DOHH2 (cell line): ENCODE measurements around the gene FADS3.

Source experiments
- H3F3A ChIP-seq: fragments of 200-600 bp; sonication (generic), shearing (Covaris generic); 2 replicates; pipeline ENCODE4 v1.6.0; 2016; ENCODE audit warnings: antibody characterized with exemption, mild to moderate bottlenecking; ENCODE audit not compliant: control insufficient read depth, insufficient read depth
- H3K27ac ChIP-seq: fragments of 200-600 bp; sonication (generic); 2 replicates; pipeline ENCODE4 v1.5.1; 2014; ENCODE audit warnings: low read depth, mild to moderate bottlenecking, low read length, moderate library complexity
- H3K27me3 ChIP-seq: fragments of 200-600 bp; sonication (generic); 2 replicates; pipeline ENCODE4 v1.6.1; 2014; ENCODE audit warnings: mild to moderate bottlenecking, low read length, mixed read lengths; ENCODE audit not compliant: control insufficient read depth
- H3K36me3 ChIP-seq: fragments of 200-600 bp; sonication (generic); 2 replicates; pipeline ENCODE4 v1.6.1; 2014; ENCODE audit warnings: mild to moderate bottlenecking, low read length, moderate library complexity, mixed read lengths; ENCODE audit not compliant: control insufficient read depth
- H3K4me1 ChIP-seq: fragments of 200-600 bp; sonication (generic); 2 replicates; pipeline ENCODE4 v1.6.1; 2014; ENCODE audit warnings: mild to moderate bottlenecking, low read length, mixed read lengths; ENCODE audit not compliant: control insufficient read depth
- H3K4me2 ChIP-seq: fragments of 200-600 bp; sonication (generic); 2 replicates; pipeline ENCODE4 v1.6.0; 2014; ENCODE audit warnings: mild to moderate bottlenecking, low read length, moderate library complexity
- H3K4me3 ChIP-seq: fragments of 200-600 bp; sonication (generic); 2 replicates; pipeline ENCODE4 v1.5.1; 2014; ENCODE audit warnings: mild to moderate bottlenecking, low read length, mixed read lengths
- H3K79me2 ChIP-seq: fragments of 200-600 bp; sonication (generic); 2 replicates; pipeline ENCODE4 v1.6.1; 2014; ENCODE audit warnings: mild to moderate bottlenecking, low read length, mixed read lengths; ENCODE audit not compliant: control insufficient read depth
- H3K9me2 ChIP-seq: fragments of 200-600 bp; sonication (generic); replicated peaks from 2 replicates; pipeline ENCODE4 v1.6.1; 2014; ENCODE audit warnings: mild to moderate bottlenecking, low read length, mixed read lengths; ENCODE audit not compliant: control insufficient read depth
- H3K9me3 ChIP-seq: fragments of 200-600 bp; sonication (generic); 2 replicates; pipeline ENCODE4 v1.6.1; 2014; ENCODE audit warnings: antibody characterized with exemption, low read length, mixed read lengths; ENCODE audit not compliant: control insufficient read depth, insufficient read depth
- H4K20me1 ChIP-seq: fragments of 200-600 bp; sonication (generic); 2 replicates; pipeline ENCODE4 v1.6.0; 2014; ENCODE audit warnings: low read depth, mild to moderate bottlenecking, antibody characterized with exemption, low read length, moderate library complexity; ENCODE audit not compliant: control insufficient read depth, insufficient read depth
- EZH2phosphoT487 ChIP-seq: fragments of 200-600 bp; sonication (generic); IDR thresholded peaks from 2 replicates; pipeline ENCODE4 v1.6.1; 2017; ENCODE audit warnings: borderline replicate concordance, mild to moderate bottlenecking, antibody characterized with exemption, low read length, moderate library complexity, mixed read lengths
- TF ChIP-seq, protein P1 (sequence below): fragments of 200-600 bp; sonication (generic); IDR thresholded peaks from one replicate; pipeline ENCODE4 v1.5.1; 2014; ENCODE audit warnings: antibody characterized with exemption, mild to moderate bottlenecking, low read depth, low read length; ENCODE audit not compliant: poor library complexity, severe bottlenecking

FADS3 gene

DNA sequence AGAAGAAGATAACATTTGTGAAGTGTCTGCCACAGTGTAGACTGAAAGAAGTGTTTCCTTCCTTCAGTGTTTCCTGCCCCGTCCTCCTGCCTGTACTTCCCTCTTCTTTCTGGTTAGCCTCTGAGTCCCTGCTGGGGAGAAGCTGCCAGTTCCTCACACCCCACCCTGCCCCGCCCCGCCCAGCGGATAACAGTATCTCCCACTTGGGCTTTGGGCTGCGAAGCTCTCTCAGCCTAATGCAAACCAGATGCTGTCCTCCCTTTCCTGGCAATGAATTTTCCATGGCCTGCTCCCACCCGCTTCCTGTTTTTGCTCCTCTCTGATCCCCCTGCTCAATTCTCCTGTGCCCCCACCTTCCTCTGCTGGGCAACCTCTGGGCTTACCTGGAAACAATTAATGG is 31.2 kb upstream of the FADS3 start:
- H3K27ac ChIP-seq: no peak overlapping the region

DNA sequence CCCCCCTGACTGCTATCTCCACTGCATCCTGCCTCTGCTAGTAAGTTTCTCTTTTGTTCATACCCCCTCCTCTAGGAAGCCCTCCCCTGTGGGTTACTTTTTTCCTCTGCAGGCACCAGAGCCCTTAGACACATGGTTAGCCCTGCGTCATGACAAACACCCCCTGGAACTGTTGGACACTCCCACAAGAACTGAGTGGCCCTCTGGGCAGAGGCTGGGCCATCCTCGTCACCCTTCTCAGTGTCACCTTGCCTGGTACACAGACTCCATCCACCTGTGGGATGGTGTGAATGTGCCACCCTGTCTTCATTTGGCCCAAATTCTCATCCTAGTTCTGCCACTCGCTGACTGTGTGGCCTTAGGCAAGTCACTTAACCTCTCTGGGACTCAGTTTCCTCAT is 30.1 kb upstream of the FADS3 start:
- Histone ChIP-seq H3K4me2 (no peak overlapping the region), H3K27me3 (peaks cover 24% of the 10 kb centered on the region), H3K9me2 (no peaks in the 10 kb centered on the region)

More for the DNA sequence above, 31.2 kb upstream of the FADS3 start:
- no peaks in the 10 kb centered on the region for H3K9me3 ChIP-seq
- no peak overlapping the region for H3K4me2 ChIP-seq
- no peaks in the 10 kb centered on the region for H3K4me1 ChIP-seq
- no peaks in the 10 kb centered on the region for H3F3A ChIP-seq
- no peaks in the 10 kb centered on the region for H3K36me3 ChIP-seq
- H3K27me3 ChIP-seq: peaks cover 27% of the 10 kb centered on the region
- no peaks in the 10 kb centered on the region for H4K20me1 ChIP-seq
- H3K9me2 ChIP-seq: no peaks in the 10 kb centered on the region
- TF ChIP-seq EZH2phosphoT487: no peak
- TF ChIP-seq, protein P1, sequence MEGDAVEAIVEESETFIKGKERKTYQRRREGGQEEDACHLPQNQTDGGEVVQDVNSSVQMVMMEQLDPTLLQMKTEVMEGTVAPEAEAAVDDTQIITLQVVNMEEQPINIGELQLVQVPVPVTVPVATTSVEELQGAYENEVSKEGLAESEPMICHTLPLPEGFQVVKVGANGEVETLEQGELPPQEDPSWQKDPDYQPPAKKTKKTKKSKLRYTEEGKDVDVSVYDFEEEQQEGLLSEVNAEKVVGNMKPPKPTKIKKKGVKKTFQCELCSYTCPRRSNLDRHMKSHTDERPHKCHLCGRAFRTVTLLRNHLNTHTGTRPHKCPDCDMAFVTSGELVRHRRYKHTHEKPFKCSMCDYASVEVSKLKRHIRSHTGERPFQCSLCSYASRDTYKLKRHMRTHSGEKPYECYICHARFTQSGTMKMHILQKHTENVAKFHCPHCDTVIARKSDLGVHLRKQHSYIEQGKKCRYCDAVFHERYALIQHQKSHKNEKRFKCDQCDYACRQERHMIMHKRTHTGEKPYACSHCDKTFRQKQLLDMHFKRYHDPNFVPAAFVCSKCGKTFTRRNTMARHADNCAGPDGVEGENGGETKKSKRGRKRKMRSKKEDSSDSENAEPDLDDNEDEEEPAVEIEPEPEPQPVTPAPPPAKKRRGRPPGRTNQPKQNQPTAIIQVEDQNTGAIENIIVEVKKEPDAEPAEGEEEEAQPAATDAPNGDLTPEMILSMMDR: no peak
- H3K4me3 ChIP-seq: no peak overlapping the region
- H3K79me2 ChIP-seq: no peaks in the 10 kb centered on the region

DNA sequence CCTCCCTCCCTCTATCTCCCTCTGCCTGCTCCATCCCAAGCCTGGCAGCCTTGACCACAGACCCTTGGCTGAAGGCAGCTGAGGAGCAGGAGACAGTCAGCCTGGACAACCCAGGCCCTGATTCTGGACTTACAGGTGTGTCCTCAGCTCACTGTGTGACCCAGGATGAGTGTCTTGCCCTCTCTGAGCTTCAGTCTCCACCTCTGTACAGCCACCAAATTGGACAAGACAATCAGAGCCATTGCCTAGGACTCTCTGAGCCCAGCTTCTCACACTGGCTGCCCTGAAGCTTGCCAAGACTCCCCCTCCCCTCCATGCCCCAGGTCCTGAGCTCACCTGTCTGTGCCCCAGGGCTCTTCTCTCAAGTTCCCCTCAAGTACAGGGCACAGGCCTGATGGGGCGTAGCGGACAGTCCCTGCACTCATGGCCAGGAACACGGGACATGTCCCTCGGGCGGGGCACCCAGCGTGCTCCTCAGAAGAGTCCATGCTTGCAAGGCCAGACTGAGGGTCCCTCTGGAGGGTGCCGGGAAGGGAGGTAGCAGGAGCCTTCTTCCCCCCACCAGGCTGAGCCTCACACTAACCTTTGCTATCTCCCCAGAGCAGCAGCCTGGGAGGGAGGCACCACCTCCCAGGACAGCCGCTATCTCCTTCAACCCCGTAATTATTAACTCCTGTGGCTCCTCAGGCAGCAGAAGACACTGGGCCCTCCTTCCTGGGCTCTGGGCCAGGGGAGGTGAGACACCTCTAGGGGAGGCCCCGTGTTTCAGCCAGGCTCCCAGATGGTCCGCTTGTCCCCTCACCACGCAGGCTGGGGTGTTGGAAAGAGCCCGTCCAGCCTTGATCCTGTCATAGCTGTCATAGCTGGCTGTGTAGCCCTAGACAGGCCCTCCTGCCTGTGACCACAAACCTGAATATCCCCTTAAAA is 28.6 kb upstream of the FADS3 start:
- H3F3A ChIP-seq: no peaks in the 10 kb centered on the region
- peaks cover 20% of the 10 kb centered on the region for H3K27me3 ChIP-seq
- H3K27ac ChIP-seq: no peak overlapping the region
- H4K20me1 ChIP-seq: no peaks in the 10 kb centered on the region
- no peaks in the 10 kb centered on the region for H3K9me2 ChIP-seq
- no peak overlapping the region for H3K4me3 ChIP-seq
- no peak overlapping the region for H3K4me2 ChIP-seq
- no peaks in the 10 kb centered on the region for H3K36me3 ChIP-seq
- H3K9me3 ChIP-seq: no peaks in the 10 kb centered on the region
- TF ChIP-seq, protein P1: no peak
- no peak for TF ChIP-seq EZH2phosphoT487
- H3K4me1 ChIP-seq: no peaks in the 10 kb centered on the region
- H3K79me2 ChIP-seq: no peaks in the 10 kb centered on the region

More for the DNA sequence above, 30.1 kb upstream of the FADS3 start:
- TF ChIP-seq EZH2phosphoT487: no peak
- TF ChIP-seq, protein P1: no peak
- H3K4me1 ChIP-seq: no peaks in the 10 kb centered on the region
- H3K36me3 ChIP-seq: no peaks in the 10 kb centered on the region
- H4K20me1 ChIP-seq: no peaks in the 10 kb centered on the region
- H3K79me2 ChIP-seq: no peaks in the 10 kb centered on the region
- no peak overlapping the region for H3K27ac ChIP-seq
- no peaks in the 10 kb centered on the region for H3K9me3 ChIP-seq
- H3K4me3 ChIP-seq: no peak overlapping the region
- H3F3A ChIP-seq: no peaks in the 10 kb centered on the region
